GM18951 (cell line): ENCODE measurements around the gene YTHDF1.
A peak's percentile ranks its signal among the peaks of the same experiment; 100 is the strongest.

Experiments
- POLR2A ChIP-seq: IDR thresholded peaks from 4 replicates; pipeline ENCODE4 v1.6.1; 2011; ENCODE audit warnings: mild to moderate bottlenecking; ENCODE audit not compliant: insufficient read length, insufficient read depth; ENCODE audit errors: extremely low read depth
- in situ Hi-C: fragments of 300-500 bp; cut with MboI; formaldehyde crosslinking; loops from one replicate; pipeline ENCODE4 v1.12.0; 2022; ENCODE audit warnings: low sequenced_read_pairs, mixed read lengths, inconsistent platforms; ENCODE audit not compliant: unreplicated experiment

YTHDF1 gene

GRCh38 chr20:63217706-63218105 lies 1.8 kb upstream of the YTHDF1 start:
- in situ Hi-C loops, result no loop called here
- no peak for TF ChIP-seq POLR2A

- no peak for TF ChIP-seq POLR2A
- in situ Hi-C loops, result no loop called here
Observed at GRCh38 chr20:63216849-63217471, 1.0 kb upstream of the YTHDF1 start.

- in situ Hi-C loops, result no loop called here
- TF ChIP-seq POLR2A, result no peak
Observed at GRCh38 chr20:63215101-63216040, 560 bp downstream of the YTHDF1 start.

GRCh38 chr20:63214514-63214913 lies 1.4 kb downstream of the YTHDF1 start:
- in situ Hi-C loops, result no loop called here
- TF ChIP-seq POLR2A, result no peak

GRCh38 chr20:63212792-63213191 lies 3.1 kb downstream of the YTHDF1 start:
- in situ Hi-C loops, result no loop called here
- no peak for TF ChIP-seq POLR2A

GRCh38 chr20:63212393-63212730 lies 3.6 kb downstream of the YTHDF1 start:
- TF ChIP-seq POLR2A, result no peak

GRCh38 chr20:63210011-63210605 lies 5.8 kb downstream of the YTHDF1 start:
- in situ Hi-C loops, result no loop called here
- no peak for TF ChIP-seq POLR2A

More at GRCh38 chr20:63212393-63212730, 3.6 kb downstream of the YTHDF1 start:
- in situ Hi-C loops, result no loop called here

- no peak for TF ChIP-seq POLR2A
- in situ Hi-C loops, result no loop called here
Observed at GRCh38 chr20:63208346-63208909, 7.5 kb downstream of the YTHDF1 start.

GRCh38 chr20:63206878-63207277 lies 9.1 kb downstream of the YTHDF1 start:
- no peak for TF ChIP-seq POLR2A
- in situ Hi-C loops, result no loop called here

- in situ Hi-C loops, result no loop called here
- TF ChIP-seq POLR2A, result no peak
Observed at GRCh38 chr20:63205896-63206295, 10.0 kb downstream of the YTHDF1 start.

- no peak for TF ChIP-seq POLR2A
- in situ Hi-C loops, result no loop called here
Observed at GRCh38 chr20:63204362-63204761, 11.6 kb downstream of the YTHDF1 start.

- peak; percentile 7 for TF ChIP-seq POLR2A
- in situ Hi-C loops, result no loop called here
Observed at GRCh38 chr20:63202811-63203526, 13.0 kb downstream of the YTHDF1 start.

- no peak for TF ChIP-seq POLR2A
- in situ Hi-C loops, result no loop called here
Observed at GRCh38 chr20:63202021-63202420, 13.9 kb downstream of the YTHDF1 start.
